ENCODE data around the gene OR4E2. TPM values are rescaled to one million over a fixed set of nuclear protein-coding genes. Genes with fewer than 3 reads are reported as not detected.

Gene OR4E2
- total RNA-seq, 2 donors from 2014 or later: not detected

DNA sequence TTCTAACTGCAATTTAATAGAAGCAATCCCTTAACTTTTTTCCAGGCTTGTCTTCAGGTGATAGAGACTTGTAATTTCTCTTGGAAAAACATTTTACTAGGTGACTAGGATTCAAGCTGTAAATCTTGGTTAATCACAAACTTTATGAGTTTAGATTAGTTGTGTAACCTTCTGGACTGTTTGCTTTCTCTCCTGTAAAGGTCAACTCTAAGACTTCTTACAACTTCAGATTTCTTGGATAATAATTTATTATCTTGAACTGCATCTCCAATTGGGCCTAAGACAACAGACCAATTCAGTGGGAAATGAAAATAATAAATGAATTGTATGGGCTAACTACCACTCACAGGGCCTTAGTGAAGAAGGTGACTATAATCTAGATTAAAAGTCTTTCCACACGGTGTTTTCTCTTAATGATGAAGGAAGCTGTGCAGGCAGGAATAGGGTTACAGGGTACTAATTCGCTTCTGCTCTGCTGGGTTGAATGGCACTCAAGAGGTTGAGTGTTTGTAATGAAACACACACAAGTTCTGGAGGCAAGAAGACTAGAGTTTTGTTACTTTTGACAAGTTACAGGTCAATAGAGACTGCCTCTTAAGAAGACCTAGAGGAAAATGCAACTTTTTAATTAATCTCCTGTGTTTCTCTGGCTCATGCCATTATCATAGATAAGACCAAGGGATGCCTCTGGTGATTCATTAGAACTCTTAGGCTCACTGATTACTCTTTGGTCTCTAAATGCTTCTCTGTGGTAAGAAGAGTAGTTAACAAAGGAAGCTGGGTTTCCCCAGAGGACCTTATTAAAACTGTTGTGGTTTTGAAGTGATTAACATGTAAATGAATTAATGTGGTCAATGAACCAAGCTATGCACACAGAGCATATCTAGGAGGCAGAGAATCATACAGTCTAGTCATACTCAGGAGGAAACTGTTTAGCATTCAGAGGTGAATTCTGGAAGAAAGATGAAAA lies 50.0 kb downstream of the OR4E2 start:
- peaks cover 14% of the 10 kb centered on the region for H3K27me3 Mint-ChIP-seq (ENCODE audit: low read depth)
- no peak overlapping the region for H3K27ac Mint-ChIP-seq
- peak overlapping the region in 1 of 2 donors; percentile 61 for H3K4me3 Mint-ChIP-seq
- H3K9me3 Mint-ChIP-seq: peaks cover 0 to 2% of the 10 kb centered on the region in 2 donors
- no peaks in the 10 kb centered on the region for H3K36me3 Mint-ChIP-seq (ENCODE audit: insufficient read depth in 2 of 2)
- ATAC-seq (replicated peaks in 1 of 2): peak; percentile 94 to 95
- DNase-seq: no peak
- H3K4me1 Mint-ChIP-seq (ENCODE audit: low read depth): peaks cover 19% of the 10 kb centered on the region

DNA sequence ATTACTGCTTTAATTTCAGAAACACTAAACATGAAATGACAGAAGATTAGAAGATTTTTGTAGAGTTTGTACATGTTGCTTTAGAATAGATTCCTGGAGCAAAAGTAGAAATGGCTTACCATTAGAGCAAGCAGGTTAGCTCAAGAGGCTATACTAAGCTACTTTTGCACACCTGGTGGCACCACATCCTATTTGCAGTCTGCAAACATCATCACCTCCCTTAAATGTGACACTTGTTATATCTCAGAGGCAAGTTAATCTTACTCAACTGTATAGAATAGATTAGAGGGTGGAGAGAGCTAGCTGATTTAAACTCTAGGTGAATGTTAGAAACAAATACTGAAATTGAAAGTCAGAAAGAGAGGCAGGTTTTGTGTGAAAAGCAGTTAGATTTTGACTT lies 50.7 kb downstream of the OR4E2 start:
- Mint-ChIP-seq H3K4me1 (ENCODE audit: low read depth) (peaks cover 19% of the 10 kb centered on the region), H3K9me3 (peaks cover 2 to 5% of the 10 kb centered on the region in 2 donors), H3K27me3 (ENCODE audit: low read depth) (peaks cover 9% of the 10 kb centered on the region), H3K27ac (no peak overlapping the region), H3K4me3 (peak overlapping the region in 1 of 2 donors; percentile 61), H3K36me3 (ENCODE audit: insufficient read depth in 2 of 2) (no peaks in the 10 kb centered on the region)
- DNase-seq: no peak
- ATAC-seq (replicated peaks in 1 of 2): peak; percentile 50 to 71

DNA sequence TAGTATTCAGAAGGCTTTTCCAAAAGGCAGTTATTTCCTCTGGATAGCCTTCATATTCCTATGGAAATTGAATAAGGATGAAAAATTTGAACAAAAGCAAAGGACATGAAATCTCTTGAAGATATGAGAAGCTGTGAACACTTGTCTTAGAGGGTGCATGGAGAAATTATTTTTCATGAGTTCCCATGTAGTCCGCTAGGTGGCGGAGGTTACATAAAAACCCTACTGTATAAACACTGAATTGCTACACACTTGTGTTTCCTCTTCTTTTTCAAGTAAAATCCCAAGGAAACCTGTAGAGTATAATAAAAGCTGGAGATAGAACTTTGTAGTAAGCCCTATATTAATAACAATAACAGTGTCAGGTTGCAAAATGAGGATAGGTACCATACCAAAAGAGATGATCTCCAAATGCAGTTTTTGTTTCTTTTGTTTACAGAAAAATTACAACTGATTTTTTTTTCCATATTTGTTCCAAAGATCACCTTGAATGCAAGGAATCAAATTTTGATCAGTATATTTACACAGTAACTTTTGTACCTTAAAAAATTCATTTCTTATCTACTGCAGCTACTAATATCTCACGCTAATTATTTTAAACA lies 57.8 kb downstream of the OR4E2 start:
- Mint-ChIP-seq H3K27ac (no peak overlapping the region), H3K9me3 (peaks cover 2 to 5% of the 10 kb centered on the region in 2 donors), H3K4me1 (ENCODE audit: low read depth) (no peaks in the 10 kb centered on the region), H3K36me3 (ENCODE audit: insufficient read depth in 2 of 2) (no peaks in the 10 kb centered on the region), H3K27me3 (ENCODE audit: low read depth) (peaks cover 20% of the 10 kb centered on the region), H3K4me3 (peak overlapping the region; percentile 18 to 40)
- DNase-seq (peak; percentile 15 to 38), ATAC-seq (replicated peaks in 1 of 2) (peak; percentile 49)

DNA sequence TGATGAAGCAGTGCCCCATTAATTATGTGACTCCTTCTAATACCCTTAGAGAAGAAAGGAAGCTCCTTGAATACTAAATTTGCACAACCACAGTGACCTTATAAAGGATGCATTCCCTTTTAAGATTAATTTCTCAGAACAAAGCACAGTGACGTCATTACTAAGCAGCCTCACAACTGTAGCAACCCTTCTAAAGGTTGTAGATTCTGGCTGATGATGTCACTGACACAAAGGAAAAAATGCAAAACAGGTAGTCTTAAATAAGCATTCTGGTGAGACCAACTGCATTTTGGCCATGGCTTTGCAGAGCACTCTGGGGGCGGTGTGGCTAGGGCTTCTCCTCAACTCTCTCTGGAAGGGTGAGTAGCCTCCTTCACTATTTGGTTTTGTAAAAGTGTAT lies 58.4 kb downstream of the OR4E2 start:
- Mint-ChIP-seq H3K4me1 (ENCODE audit: low read depth) (no peaks in the 10 kb centered on the region), H3K9me3 (peaks cover 2 to 3% of the 10 kb centered on the region in 2 donors), H3K4me3 (peak overlapping the region; percentile 40 to 70), H3K36me3 (ENCODE audit: insufficient read depth in 2 of 2) (no peaks in the 10 kb centered on the region), H3K27ac (peak overlapping the region; percentile 49), H3K27me3 (ENCODE audit: low read depth) (peaks cover 20% of the 10 kb centered on the region)
- ATAC-seq (replicated peaks in 1 of 2): peak in 1 of 2 donors; percentile 26
- no peak for DNase-seq

DNA sequence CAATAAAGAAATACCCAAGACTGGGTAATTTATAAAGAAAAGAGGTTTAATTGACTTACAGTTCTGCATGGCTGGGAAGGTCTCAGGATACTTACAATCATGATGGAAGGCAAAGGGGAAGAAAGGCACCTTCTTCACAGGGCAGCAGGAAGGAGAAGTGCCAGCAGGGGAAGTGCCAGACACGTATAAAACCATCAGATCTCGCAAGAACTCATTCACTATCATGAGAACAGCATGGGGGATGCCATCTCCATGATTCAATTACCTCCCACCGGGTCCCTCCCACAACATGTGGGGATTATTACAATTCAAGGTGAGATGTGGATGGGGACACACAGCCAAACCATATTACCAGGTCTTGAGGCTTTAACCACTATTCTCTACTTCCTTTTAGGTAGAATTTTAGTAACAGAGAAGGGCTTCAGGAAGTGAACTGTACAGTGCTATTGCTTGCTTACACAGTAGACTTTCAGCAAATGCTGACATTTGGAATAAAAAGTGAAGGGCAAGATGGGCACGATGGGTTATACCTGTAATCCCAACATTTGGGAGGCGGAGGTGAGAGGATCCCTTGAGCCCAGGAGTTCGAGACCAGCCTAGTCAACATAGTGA lies 60.8 kb downstream of the OR4E2 start:
- ATAC-seq (replicated peaks in 1 of 2) (peak; percentile 15 to 39), DNase-seq (no peak)
- Mint-ChIP-seq H3K4me3 (peak overlapping the region; percentile 3 to 57), H3K4me1 (ENCODE audit: low read depth) (no peaks in the 10 kb centered on the region), H3K36me3 (ENCODE audit: insufficient read depth in 2 of 2) (no peaks in the 10 kb centered on the region), H3K27me3 (ENCODE audit: low read depth) (peaks cover 39% of the 10 kb centered on the region), H3K27ac (peak overlapping the region; percentile 63), H3K9me3 (no peaks in the 10 kb centered on the region)

Other genes with a start within 250 kb of the OR4E2 start
- 100 to 1,000 TPM; 102 to 107 TPM for gene CHD8, start 197.7 kb upstream of the OR4E2 start, total RNA-seq
- gene RAB2B, start 176.9 kb upstream of the OR4E2 start, total RNA-seq: 10 to 100 TPM; 44.5 to 45.4 TPM
- gene TOX4, start 176.6 kb upstream of the OR4E2 start, total RNA-seq: 10 to 100 TPM; 68.9 to 72.4 TPM
- 10 to 100 TPM; 62.1 to 71.0 TPM for gene METTL3, start 142.5 kb upstream of the OR4E2 start, total RNA-seq
- gene SALL2, start 127.5 kb upstream of the OR4E2 start, total RNA-seq: 1 to 10 TPM; 5.3 TPM
- not detected for gene OR10G3, start 73.8 kb upstream of the OR4E2 start, total RNA-seq
- not detected for gene OR10G2, start 18.9 kb upstream of the OR4E2 start, total RNA-seq
- gene OR4E1, start 20.0 kb downstream of the OR4E2 start, total RNA-seq: not detected